ENCODE data around the gene LCP1.

- TF ChIP-seq POLR2AphosphoS5 (IDR thresholded peaks at IDR 0.05; ENCODE audit: borderline replicate concordance, low read depth, low read length): no peak
- no peak for TF ChIP-seq EZH2 (IDR thresholded peaks at IDR 0.05)
- TF ChIP-seq FOXP2 (optimal IDR thresholded peaks at IDR 0.05; ENCODE audit: control extremely low read depth, extremely low read length, insufficient read depth): no peak
Observed at GRCh38 chr13:46086421-46086922, 95.5 kb downstream of the LCP1 start.
